Keratinocyte (primary cell): ENCODE measurements around the gene DOCK1. TPM values are rescaled to one million over a fixed set of nuclear protein-coding genes. Genes with fewer than 3 reads are reported as not detected.

Experiments
- DNase-seq: peaks from one replicate; pipeline ENCODE4 v3.0.0-alpha.2; 2011; ENCODE audit warnings: low read depth, missing footprints, low spot score
- FAIRE-seq: peaks from 2 replicates; lab custom pipeline; 2011; peaks lifted over from hg19 to GRCh38; lab: Jason Lieb, UNC
- H2AFZ ChIP-seq: 2 replicates; pipeline ENCODE4 v1.6.0; 2012; ENCODE audit warnings: low read length, control low read depth, inconsistent platforms; ENCODE audit not compliant: control insufficient read depth
- H3K27ac ChIP-seq: 2 replicates; pipeline ENCODE4 v1.5.1; 2011; ENCODE audit warnings: low read length; ENCODE audit not compliant: control insufficient read depth, insufficient read depth
- H3K27me3 ChIP-seq: 3 replicates; pipeline ENCODE4 v1.6.0; 2011; ENCODE audit warnings: low read length; ENCODE audit not compliant: control insufficient read depth, insufficient read depth; ENCODE audit errors: extremely low read depth
- H3K36me3 ChIP-seq, 2 experiments: 2 replicates in 1 of 2; 3 replicates in 1 of 2; pipeline ENCODE4 v1.5.1; 2011; ENCODE audit warnings: low read length in 2 of 2, mild to moderate bottlenecking in 1 of 2; ENCODE audit not compliant: control insufficient read depth in 2 of 2, insufficient read depth in 2 of 2; ENCODE audit errors: extremely low read depth in 1 of 2
- H3K4me1 ChIP-seq: 3 replicates; pipeline ENCODE4 v1.5.1; 2011; ENCODE audit warnings: low read length; ENCODE audit not compliant: control insufficient read depth, insufficient read depth; ENCODE audit errors: extremely low read depth
- H3K4me2 ChIP-seq: 3 replicates; pipeline ENCODE4 v1.6.0; 2011; ENCODE audit warnings: low read depth, low read length; ENCODE audit not compliant: control insufficient read depth, insufficient read depth; ENCODE audit errors: extremely low read depth
- H3K4me3 ChIP-seq, 3 experiments: fragments of 200-600 bp in 1 of 3; sonication (generic) in 1 of 3; 2 replicates in 2 of 3; 3 replicates in 1 of 3; pipeline ENCODE4 v1.5.1; 2011 to 2016; ENCODE audit warnings: low read length in 3 of 3, mild to moderate bottlenecking in 3 of 3, control low read depth in 2 of 3, inconsistent platforms in 1 of 3, low read depth in 1 of 3, mixed read lengths in 1 of 3, mixed run types in 1 of 3, moderate library complexity in 1 of 3; ENCODE audit not compliant: control insufficient read depth in 2 of 3, insufficient read depth in 2 of 3; ENCODE audit errors: extremely low read depth in 1 of 3
- H3K79me2 ChIP-seq: 2 replicates; pipeline ENCODE4 v1.6.0; 2012; ENCODE audit warnings: low read length; ENCODE audit not compliant: control insufficient read depth, insufficient read depth
- H3K9ac ChIP-seq: 3 replicates; pipeline ENCODE4 v1.6.0; 2011; ENCODE audit warnings: low read length; ENCODE audit not compliant: control insufficient read depth, insufficient read depth; ENCODE audit errors: extremely low read depth
- H3K9me1 ChIP-seq: 3 replicates; pipeline ENCODE4 v1.6.0; 2011; ENCODE audit warnings: low read length; ENCODE audit not compliant: control insufficient read depth, insufficient read depth; ENCODE audit errors: extremely low read depth
- H3K9me3 ChIP-seq: 2 replicates; pipeline ENCODE4 v1.5.1; 2012; ENCODE audit warnings: low read depth, low read length; ENCODE audit not compliant: control insufficient read depth
- H4K20me1 ChIP-seq: 3 replicates; pipeline ENCODE4 v1.6.0; 2011; ENCODE audit warnings: low read length; ENCODE audit not compliant: control insufficient read depth, insufficient read depth; ENCODE audit errors: extremely low read depth
- CTCF ChIP-seq, 3 experiments: IDR thresholded peaks in 1 of 3; conservative IDR thresholded peaks in 1 of 3; optimal IDR thresholded peaks in 1 of 3; 2 replicates in 2 of 3; 3 replicates in 1 of 3; pipeline versions ENCODE3 to v1.5.1; 2011; ENCODE audit warnings: low read length in 3 of 3, mild to moderate bottlenecking in 3 of 3, moderate library complexity in 2 of 3, control low read depth in 1 of 3, inconsistent platforms in 1 of 3; ENCODE audit not compliant: insufficient read depth in 2 of 3; ENCODE audit errors: extremely low read depth in 1 of 3
- EZH2 ChIP-seq: IDR thresholded peaks from one replicate; pipeline ENCODE4 v1.6.1; 2012; ENCODE audit warnings: inconsistent platforms, mild to moderate bottlenecking, low read length, moderate library complexity
- dilution Hi-C: fragments of 300-500 bp; cut with MboI; formaldehyde crosslinking; loops from one replicate; pipeline ENCODE4 v1.7.0; 2020; ENCODE audit warnings: low sequenced_read_pairs; ENCODE audit not compliant: extremely low pct_ligation_motif_present
- polyA plus RNA-seq, 5 experiments: library from polyadenylated mRNA; depleted of rRNA in 3 of 5; stranded (reverse) in 3 of 5; stranded (forward) in 1 of 5; unstranded in 1 of 5; fragments of >200 nt; gene quantifications; 1 replicate in 1 of 5; 2 replicates in 3 of 5; 3 replicates in 1 of 5; pipeline versions ENCODE4 v1.2.1 to v1.2.3, GENCODE V29; 2011 to 2012; ENCODE audit warnings: missing spikeins in 2 of 5, low read depth in 1 of 5, low replicate concordance in 1 of 5

DOCK1 gene
- polyA plus RNA-seq, 1 donor (not counting 4 experiments of a cell fraction or from before 2014, with no cell fraction given) = 15.7 TPM

GRCh38 chr10:127374901-127375300 lies 469.7 kb downstream of the DOCK1 start:
- H3K79me2 ChIP-seq = no peaks in the 10 kb centered on the region
- dilution Hi-C loops = no loop called here
- no peaks in the 10 kb centered on the region for H3K4me1 ChIP-seq
- H4K20me1 ChIP-seq = no peaks in the 10 kb centered on the region
- H3K36me3 ChIP-seq = peaks cover 0 to 11% of the 10 kb centered on the region in 2 experiments
- TF ChIP-seq EZH2 (no peak), CTCF (optimal IDR thresholded peaks at IDR 0.05 in 1 of 3, IDR thresholded peaks at IDR 0.05 in 1 of 3, conservative IDR thresholded peaks at IDR 0.05 in 1 of 3; ENCODE audit: extremely low read depth in 1 of 3, insufficient read depth in 2 of 3, low read length in 3 of 3) (no peak)
- H3K4me2 ChIP-seq = no peak overlapping the region
- no peak overlapping the region for H2AFZ ChIP-seq
- H3K9ac ChIP-seq = no peak overlapping the region
- no peaks in the 10 kb centered on the region for H3K9me1 ChIP-seq
- DNase-seq (no peak), FAIRE-seq (no peak)
- H3K27ac ChIP-seq = no peak overlapping the region
- no peaks in the 10 kb centered on the region for H3K27me3 ChIP-seq
- H3K4me3 ChIP-seq = no peak overlapping the region
- H3K9me3 ChIP-seq = no peaks in the 10 kb centered on the region

- Histone ChIP-seq H3K4me3 (no peak overlapping the region), H3K9me3 (no peaks in the 10 kb centered on the region), H3K9me1 (no peaks in the 10 kb centered on the region), H3K36me3 (peaks cover 0 to 11% of the 10 kb centered on the region in 2 experiments), H3K4me2 (no peak overlapping the region), H3K27ac (no peak overlapping the region), H4K20me1 (no peaks in the 10 kb centered on the region), H3K27me3 (no peaks in the 10 kb centered on the region), H3K79me2 (no peaks in the 10 kb centered on the region), H3K9ac (no peak overlapping the region), H3K4me1 (no peaks in the 10 kb centered on the region), H2AFZ (no peak overlapping the region)
- dilution Hi-C loops = no loop called here
- no peak for TF ChIP-seq CTCF (optimal IDR thresholded peaks at IDR 0.05 in 1 of 3, IDR thresholded peaks at IDR 0.05 in 1 of 3, conservative IDR thresholded peaks at IDR 0.05 in 1 of 3; ENCODE audit: extremely low read depth in 1 of 3, insufficient read depth in 2 of 3, low read length in 3 of 3)
- no peak for TF ChIP-seq EZH2
- FAIRE-seq (no peak), DNase-seq (no peak)
Observed at GRCh38 chr10:127375461-127375860, 470.2 kb downstream of the DOCK1 start.
